ENCODE results near the gene PSMA7.

PSMA7 gene

GRCh38 chr20:62104234-62104789 is 38.9 kb downstream of the PSMA7 start:
- DNase-seq (ENCODE audit: extremely low spot score), result no peak
- CTCF ChIA-PET, result interaction anchor here (0.7 kb wide), 1 partner anchor 29 kb away, joined by 3 read pairs; no protein-coding TSS in a partner anchor
- POLR2A ChIA-PET, result no interaction called here
- no peak for TF ChIP-seq CTCF (IDR thresholded peaks at IDR 0.05; ENCODE audit: control extremely low read depth, extremely low read depth, low read depth, missing control alignments)

DNA sequence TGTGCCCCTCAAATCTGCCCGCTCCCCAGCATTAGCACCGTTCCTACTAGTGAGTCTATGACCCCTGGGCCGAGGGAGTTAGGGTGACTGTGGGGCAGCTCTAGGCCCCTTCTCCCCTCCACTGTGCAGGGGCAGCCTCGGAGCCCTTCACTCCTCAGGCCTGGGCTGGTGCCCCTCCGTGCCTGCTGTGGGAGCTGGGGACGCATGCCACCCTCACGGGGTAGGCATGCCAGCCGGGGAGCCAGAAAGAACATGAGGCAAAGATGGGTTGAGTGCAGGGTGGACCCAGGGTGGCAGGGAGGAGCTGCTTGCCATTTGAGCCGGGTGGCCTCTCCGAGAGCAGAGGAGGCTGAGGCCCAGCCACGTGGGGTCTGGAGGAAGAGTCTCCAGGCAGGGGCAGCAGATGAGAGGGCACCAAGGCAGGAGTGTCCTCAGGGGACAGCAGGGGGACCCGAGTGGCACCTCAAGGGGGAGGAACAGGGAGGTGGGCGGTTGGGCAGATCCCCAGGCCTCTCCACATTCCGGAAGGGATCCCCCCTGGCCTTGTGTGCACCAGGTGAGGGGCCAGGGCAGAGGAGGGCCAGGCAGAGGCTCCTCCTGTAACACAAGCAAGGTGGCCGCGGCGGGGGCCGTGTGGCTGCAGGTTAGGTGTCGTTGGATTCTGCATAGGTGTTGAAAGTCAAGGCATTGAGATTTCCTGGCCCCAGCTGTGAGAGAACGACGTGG is 39.5 kb downstream of the PSMA7 start:
- no peak for DNase-seq (ENCODE audit: extremely low spot score)
- TF ChIP-seq CTCF (IDR thresholded peaks at IDR 0.05; ENCODE audit: control extremely low read depth, extremely low read depth, low read depth, missing control alignments), result no peak
- POLR2A ChIA-PET, result interaction anchor here (0.6 to 0.7 kb wide), 2 partner anchors 597 to 874 kb away, joined by 5 to 6 read pairs; no protein-coding TSS in a partner anchor
- CTCF ChIA-PET, result interaction anchor here (0.7 to 1.2 kb wide), 3 partner anchors 10 to 28 kb away, joined by 3 to 4 read pairs (median 3); no protein-coding TSS in a partner anchor

DNA sequence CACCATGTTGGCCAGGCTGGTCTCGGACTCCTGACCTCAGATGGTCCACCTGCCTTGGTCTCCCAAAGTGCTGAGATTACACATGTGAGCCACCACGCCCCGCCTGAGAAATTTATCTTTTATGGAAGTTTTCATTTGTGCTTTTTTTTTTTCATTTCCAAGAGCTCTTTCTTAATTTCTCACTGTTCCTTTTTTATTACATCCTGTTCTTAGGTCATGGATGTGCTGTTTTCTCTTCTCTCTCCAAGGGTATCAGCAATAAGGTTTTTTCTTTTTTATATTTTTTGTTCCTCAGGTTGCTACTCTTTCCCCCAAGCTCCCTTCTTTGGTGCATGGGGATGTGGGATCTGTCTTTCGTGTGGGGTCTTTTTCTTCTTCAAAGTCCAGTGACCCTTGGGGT is 42.1 kb downstream of the PSMA7 start:
- POLR2A ChIA-PET, result no interaction called here
- DNase-seq (ENCODE audit: extremely low spot score), result no peak
- CTCF ChIA-PET, result interaction anchor here (1.8 kb wide), 1 partner anchor 11 kb away, joined by 4 read pairs; no protein-coding TSS in a partner anchor
- TF ChIP-seq CTCF (IDR thresholded peaks at IDR 0.05; ENCODE audit: control extremely low read depth, extremely low read depth, low read depth, missing control alignments), result no peak

- POLR2A ChIA-PET, result no interaction called here
- peak; percentile 11 for DNase-seq (ENCODE audit: extremely low spot score)
- CTCF ChIA-PET, result no interaction called here
- no peak for TF ChIP-seq CTCF (IDR thresholded peaks at IDR 0.05; ENCODE audit: control extremely low read depth, extremely low read depth, low read depth, missing control alignments)
Measured at GRCh38 chr20:62097881-62098407, 45.2 kb downstream of the PSMA7 start.

DNA sequence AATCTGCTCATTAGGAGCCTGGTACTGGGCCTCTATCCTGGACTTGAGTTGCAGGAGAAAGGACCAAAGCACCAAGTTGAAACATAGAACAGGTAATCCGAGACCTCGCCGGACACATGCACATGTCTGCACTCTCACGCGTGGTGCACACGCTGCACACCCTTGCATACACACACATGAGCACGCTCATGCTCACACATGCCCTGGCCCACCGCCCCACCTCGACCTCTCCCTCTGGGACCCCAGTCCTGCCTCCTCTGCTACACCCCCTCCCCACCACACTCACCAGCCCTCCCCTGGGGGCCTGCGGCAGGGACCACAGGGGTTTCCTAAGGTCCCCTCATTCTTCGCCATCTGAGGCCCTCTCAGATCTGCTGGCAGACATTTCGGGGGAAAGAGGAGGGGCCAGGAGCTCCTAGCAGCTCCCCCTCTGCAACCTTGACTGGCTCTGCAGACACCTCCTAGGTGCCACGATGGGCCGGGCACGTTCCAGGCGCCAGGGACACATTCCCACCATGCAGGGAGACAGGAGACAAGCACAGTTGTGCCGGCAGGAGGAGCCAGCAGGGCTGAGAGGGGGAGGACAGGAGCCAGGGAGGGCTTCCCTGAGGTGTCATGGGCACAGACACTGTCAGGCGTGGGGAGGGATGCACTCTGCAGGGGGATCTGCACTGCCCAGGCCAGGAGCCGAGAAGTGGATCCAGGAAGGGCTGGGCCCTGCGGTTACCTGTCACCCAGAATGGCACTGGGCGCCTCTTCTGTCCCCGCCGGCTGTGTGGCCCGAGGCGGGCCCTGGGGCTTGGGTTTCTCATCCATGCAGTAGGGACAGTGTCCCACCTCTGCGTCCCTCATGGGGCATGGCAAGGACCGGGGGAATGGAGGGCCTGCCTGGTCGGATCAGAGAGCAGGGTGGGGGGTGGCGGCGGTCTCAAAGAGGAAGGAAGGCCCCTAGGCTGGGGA is 46.5 kb downstream of the PSMA7 start:
- ChIA-PET POLR2A (no interaction called here), CTCF (no interaction called here)
- TF ChIP-seq CTCF (IDR thresholded peaks at IDR 0.05; ENCODE audit: control extremely low read depth, extremely low read depth, low read depth, missing control alignments), result no peak

DNA sequence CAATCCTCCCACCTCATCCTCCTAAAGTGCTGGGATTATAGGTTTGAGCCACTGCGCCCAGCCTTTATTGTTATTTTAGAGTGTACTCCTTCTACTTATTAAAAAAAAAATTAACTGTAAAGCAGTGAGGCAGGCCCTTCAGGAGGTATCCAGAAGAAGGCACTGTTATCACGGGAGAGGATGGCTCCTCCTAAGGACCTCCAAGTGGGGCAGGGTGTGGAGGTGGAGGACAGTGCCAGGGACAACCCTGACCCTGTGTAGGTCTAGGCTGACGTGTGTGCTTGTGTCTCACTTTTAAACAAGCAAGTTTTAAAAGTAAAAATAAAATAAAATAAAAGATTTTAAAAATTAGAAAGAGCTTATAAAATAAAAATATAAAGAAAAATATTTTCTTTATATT is 53.8 kb downstream of the PSMA7 start:
- no peak for TF ChIP-seq CTCF (IDR thresholded peaks at IDR 0.05; ENCODE audit: control extremely low read depth, extremely low read depth, low read depth, missing control alignments)
- POLR2A ChIA-PET, result interaction anchor here (1.3 kb wide), 1 partner anchor 23 kb away, joined by 3 read pairs; the partner anchor contains the start of gene TAF4
- DNase-seq (ENCODE audit: extremely low spot score), result no peak
- CTCF ChIA-PET, result interaction anchor here (0.7 to 1.4 kb wide), 4 partner anchors 12 to 84 kb away, joined by 3 to 4 read pairs (median 3); no protein-coding TSS in a partner anchor

More for the DNA sequence above, 46.5 kb downstream of the PSMA7 start:
- no peak for DNase-seq (ENCODE audit: extremely low spot score)
